ENCODE results near the gene CTR9. TPM values are rescaled to one million over a fixed set of nuclear protein-coding genes. Genes with fewer than 3 reads are reported as not detected.

The CTR9 gene
- total and polyA plus RNA-seq, 11 donors, result 9.4 to 28.4 (median 18.7) TPM

GRCh38 chr11:10709299-10710086 lies 41.6 kb upstream of the CTR9 start:
- TF ChIP-seq CTCF (IDR thresholded peaks at IDR 0.05), result no peak
- TF ChIP-seq POLR2A (IDR thresholded peaks at IDR 0.05), result no peak
- intact Hi-C loops (cut with DNase I), result no loop called here
- ATAC-seq, result no peak

DNA sequence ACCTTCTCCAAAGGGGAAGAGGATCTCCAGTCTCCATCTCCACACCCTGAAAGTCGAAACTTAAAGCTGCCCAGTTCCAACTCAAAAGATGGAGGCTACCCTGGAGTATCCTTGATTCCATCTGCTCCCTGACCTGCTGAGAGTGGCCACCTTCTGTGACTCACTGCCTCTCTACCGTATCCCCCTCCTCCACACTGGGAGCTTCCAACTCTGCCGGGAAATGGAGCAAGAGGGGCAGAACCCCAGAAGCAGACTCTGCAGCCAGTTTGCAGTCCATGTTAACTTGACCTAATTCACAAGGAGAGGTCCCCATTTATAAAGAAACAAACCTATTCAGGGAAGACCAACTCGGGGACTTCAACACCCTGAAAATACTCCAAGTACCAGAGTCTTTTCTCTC lies 35.5 kb upstream of the CTR9 start:
- WGBS, 4 donors, result 72 to 89% (median 80%) methylated on average over 4 of the region's 4 CpGs
- peaks cover 0 to 8% (median 0%) of the 10 kb centered on the region in 9 donors for H3K27me3 ChIP-seq
- ATAC-seq (no peak), DNase-seq (no peak)
- no peak overlapping the region for H3K27ac ChIP-seq
- no peaks in the 10 kb centered on the region for H3K36me3 ChIP-seq
- intact Hi-C loops (cut with DNase I), result no loop called here
- no peak overlapping the region for H3K4me3 ChIP-seq
- no peaks in the 10 kb centered on the region for H3K9me3 ChIP-seq
- no peaks in the 10 kb centered on the region for H3K4me1 ChIP-seq
- TF ChIP-seq CTCF (IDR thresholded peaks at IDR 0.05) (no peak), POLR2A (IDR thresholded peaks at IDR 0.05) (no peak)

More at GRCh38 chr11:10709299-10710086, 41.6 kb upstream of the CTR9 start:
- Histone ChIP-seq H3K36me3 (no peaks in the 10 kb centered on the region), H3K27me3 (no peaks in the 10 kb centered on the region), H3K27ac (no peak overlapping the region), H3K4me1 (no peaks in the 10 kb centered on the region), H3K9me3 (no peaks in the 10 kb centered on the region), H3K4me3 (no peak overlapping the region)
- DNase-seq, result no peak
- WGBS, 4 donors, result 71 to 78% (median 76%) methylated on average over 5 of the region's 5 CpGs

- intact Hi-C loops (cut with DNase I), result no loop called here
- TF ChIP-seq CTCF (IDR thresholded peaks at IDR 0.05) (no peak), POLR2A (IDR thresholded peaks at IDR 0.05) (no peak)
- H3K4me3 ChIP-seq, result no peak overlapping the region
- no peak overlapping the region for H3K27ac ChIP-seq
- no peaks in the 10 kb centered on the region for H3K36me3 ChIP-seq
- DNase-seq (no peak), ATAC-seq (no peak)
- peaks cover 0 to 9% (median 0%) of the 10 kb centered on the region in 9 donors for H3K27me3 ChIP-seq
- no peaks in the 10 kb centered on the region for H3K9me3 ChIP-seq
- 60 to 72% (median 69%) methylated on average over 3 of the region's 3 CpGs for WGBS, 4 donors
- no peaks in the 10 kb centered on the region for H3K4me1 ChIP-seq
Measured at GRCh38 chr11:10716122-10716521, 34.9 kb upstream of the CTR9 start.

DNA sequence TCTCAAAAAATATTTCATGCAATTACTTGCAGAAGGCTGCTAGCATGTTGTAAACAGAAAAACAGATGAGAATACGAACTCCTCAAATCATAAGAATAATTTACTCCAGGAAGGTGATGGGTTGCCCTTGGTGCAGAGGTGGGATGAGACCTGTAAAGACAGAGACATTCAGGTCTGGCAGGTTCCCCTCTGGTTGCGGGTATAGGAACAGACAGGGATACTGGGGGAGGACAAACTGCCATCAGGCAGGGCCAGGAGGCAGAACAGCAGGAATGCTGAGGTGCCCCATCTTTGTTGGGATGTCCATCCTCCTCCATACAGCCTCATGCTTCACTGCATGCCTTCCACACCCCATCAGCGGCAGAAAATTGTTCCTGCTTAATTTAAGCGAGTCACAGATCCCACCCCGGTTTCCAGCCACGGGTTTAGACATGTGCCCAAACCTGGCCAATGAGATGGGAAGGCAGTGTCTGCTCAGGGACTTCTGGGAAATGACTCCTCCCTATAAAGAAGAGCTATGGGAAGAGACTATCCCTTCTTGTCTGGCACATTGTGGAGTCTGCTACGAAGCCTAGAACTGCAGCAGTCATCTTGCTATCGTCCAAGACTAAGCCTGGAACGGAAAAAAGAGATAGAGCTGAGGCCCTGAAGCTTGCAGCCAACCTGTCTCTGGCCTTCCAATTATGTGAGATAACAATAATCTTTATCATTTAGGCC lies 34.3 kb upstream of the CTR9 start:
- 76 to 85% (median 82%) methylated on average over 9 of the region's 9 CpGs for WGBS, 4 donors
- ATAC-seq (no peak), DNase-seq (no peak)
- Histone ChIP-seq H3K27ac (no peak overlapping the region), H3K4me3 (no peak overlapping the region), H3K9me3 (no peaks in the 10 kb centered on the region), H3K36me3 (no peaks in the 10 kb centered on the region), H3K4me1 (no peaks in the 10 kb centered on the region), H3K27me3 (peaks cover 0 to 15% (median 0%) of the 10 kb centered on the region in 9 donors)
- intact Hi-C loops (cut with DNase I), result no loop called here
- TF ChIP-seq POLR2A (IDR thresholded peaks at IDR 0.05) (no peak), CTCF (IDR thresholded peaks at IDR 0.05) (no peak)

Data from heart left ventricle (tissue), 16 donors.